CD4-positive, alpha-beta T cell (primary cell): ENCODE measurements around the gene MIA. TPM values are rescaled to one million over a fixed set of nuclear protein-coding genes. Genes with fewer than 3 reads are reported as not detected.

Source experiments
- ATAC-seq: fragments of 200-7000 bp; cut with Tn5 transposase; one replicate; pipeline ENCODE4 v1.10.0; 2022; ENCODE audit warnings: mild to moderate bottlenecking; ENCODE audit not compliant: poor library complexity
- CTCF ChIA-PET: fragments of 350-600 bp; sonication (Branson Sonifier 250); formaldehyde crosslinking; loops from one replicate; lab custom pipeline; 2021; ENCODE audit warnings: antibody characterized with exemption, inconsistent platforms; lab: Charles Lee
- POLR2A ChIA-PET: fragments of 350-600 bp; sonication (Branson Sonifier 250); formaldehyde crosslinking; loops from one replicate; lab custom pipeline; 2021; ENCODE audit warnings: antibody characterized with exemption, inconsistent platforms; lab: Charles Lee
- DNase-seq, 14 experiments: peaks; one replicate each; pipeline ENCODE4 v3.0.0-alpha.2; 2013 to 2020; ENCODE audit warnings: mixed read lengths in 2 of 14
- H3K27ac ChIP-seq, 2 donors: one replicate each; pipeline versions ENCODE4 v1.5.1 to v1.7.0; 2013; ENCODE audit warnings: low read length in 2 of 2, low read depth in 1 of 2, mild to moderate bottlenecking in 1 of 2
- H3K27me3 ChIP-seq, 2 experiments: 1 replicate in 1 of 2; 2 replicates in 1 of 2; pipeline versions ENCODE4 v1.6.1 to v1.7.0; 2013; ENCODE audit warnings: low read length in 2 of 2, control low read depth in 1 of 2, mild to moderate bottlenecking in 1 of 2, moderate library complexity in 1 of 2; ENCODE audit not compliant: insufficient read depth in 2 of 2, control insufficient read depth in 1 of 2
- H3K36me3 ChIP-seq: one replicate; pipeline ENCODE4 v1.6.1; 2013; ENCODE audit warnings: low read length, control low read depth; ENCODE audit not compliant: insufficient read depth
- H3K4me1 ChIP-seq: one replicate; pipeline ENCODE4 v1.6.1; 2013; ENCODE audit warnings: low read length, control low read depth; ENCODE audit not compliant: insufficient read depth
- H3K4me3 ChIP-seq: one replicate; pipeline ENCODE4 v1.5.1; 2013; ENCODE audit warnings: mild to moderate bottlenecking, low read length, moderate library complexity
- H3K9me3 ChIP-seq, 2 experiments: 1 replicate in 1 of 2; 2 replicates in 1 of 2; pipeline versions ENCODE4 v1.6.1 to v1.7.0; 2013; ENCODE audit warnings: low read length in 2 of 2, mild to moderate bottlenecking in 2 of 2, control low read depth in 1 of 2, moderate library complexity in 1 of 2; ENCODE audit not compliant: control insufficient read depth in 1 of 2, insufficient read depth in 1 of 2
- H3K27ac Mint-ChIP-seq: one replicate; pipeline ENCODE4 v1.8.0; 2020; ENCODE audit warnings: mixed read lengths
- H3K27me3 Mint-ChIP-seq: one replicate; pipeline ENCODE4 v1.8.0; 2021; ENCODE audit warnings: mixed read lengths
- H3K36me3 Mint-ChIP-seq: one replicate; pipeline ENCODE4 v1.8.0; 2021; ENCODE audit warnings: low read depth, mixed read lengths
- H3K4me1 Mint-ChIP-seq: one replicate; pipeline ENCODE4 v1.8.0; 2021; ENCODE audit warnings: low read depth, mixed read lengths
- H3K4me3 Mint-ChIP-seq: one replicate; pipeline ENCODE4 v1.8.0; 2020; ENCODE audit warnings: mild to moderate bottlenecking, mixed read lengths
- H3K9me3 Mint-ChIP-seq: one replicate; pipeline ENCODE4 v1.8.0; 2020; ENCODE audit warnings: mixed read lengths
- intact Hi-C, 2 experiments: fragments of 100-400 bp; cut with DNase I in 1 of 2; cut with micrococcal nuclease in 1 of 2; formaldehyde crosslinking; loops; one replicate each; pipeline versions ENCODE4 v1.15.1 to v1.9.0; 2023 to 2025; cut with DNase I, micrococcal nuclease
- total RNA-seq, 174 experiments: library from RNA in 2 of 174; stranded (reverse) in 2 of 174; gene quantifications; one replicate each; pipeline ENCODE4 v1.2.3 and lab custom pipeline; 2021 to 2026
- TF ChIP-seq, protein P1 (sequence below): fragments of 200-600 bp; IDR thresholded peaks from one replicate; pipeline ENCODE4 v1.8.0; 2022; ENCODE audit warnings: antibody characterized with exemption, mild to moderate bottlenecking

Gene MIA
- total RNA-seq, 2 experiments from 2014 or later, result not detected

DNA sequence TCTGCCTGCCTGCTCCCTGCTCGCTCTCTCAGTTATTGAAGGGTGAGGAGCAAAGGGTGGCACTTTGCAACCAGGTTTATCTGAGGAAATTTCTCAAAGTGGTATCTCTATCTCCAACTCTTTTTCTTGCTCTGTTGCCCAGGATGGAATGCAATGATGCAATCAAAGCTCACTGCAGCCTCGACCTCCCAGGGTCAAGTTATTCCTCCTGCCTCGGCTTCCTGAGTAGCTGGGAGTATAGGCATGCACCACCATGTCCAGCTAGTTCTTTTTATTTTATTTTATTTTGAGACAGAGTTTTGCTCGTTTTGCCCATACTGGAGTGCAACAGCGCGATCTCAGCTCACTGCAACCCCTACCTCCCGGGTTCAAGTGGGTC is 29.9 kb upstream of the MIA start:
- H3K27me3 Mint-ChIP-seq, result no peaks in the 10 kb centered on the region
- no peak overlapping the region for H3K27ac Mint-ChIP-seq
- ATAC-seq (no peak), DNase-seq (no peak)
- intact Hi-C loops, result no loop called here
- TF ChIP-seq, protein P1, sequence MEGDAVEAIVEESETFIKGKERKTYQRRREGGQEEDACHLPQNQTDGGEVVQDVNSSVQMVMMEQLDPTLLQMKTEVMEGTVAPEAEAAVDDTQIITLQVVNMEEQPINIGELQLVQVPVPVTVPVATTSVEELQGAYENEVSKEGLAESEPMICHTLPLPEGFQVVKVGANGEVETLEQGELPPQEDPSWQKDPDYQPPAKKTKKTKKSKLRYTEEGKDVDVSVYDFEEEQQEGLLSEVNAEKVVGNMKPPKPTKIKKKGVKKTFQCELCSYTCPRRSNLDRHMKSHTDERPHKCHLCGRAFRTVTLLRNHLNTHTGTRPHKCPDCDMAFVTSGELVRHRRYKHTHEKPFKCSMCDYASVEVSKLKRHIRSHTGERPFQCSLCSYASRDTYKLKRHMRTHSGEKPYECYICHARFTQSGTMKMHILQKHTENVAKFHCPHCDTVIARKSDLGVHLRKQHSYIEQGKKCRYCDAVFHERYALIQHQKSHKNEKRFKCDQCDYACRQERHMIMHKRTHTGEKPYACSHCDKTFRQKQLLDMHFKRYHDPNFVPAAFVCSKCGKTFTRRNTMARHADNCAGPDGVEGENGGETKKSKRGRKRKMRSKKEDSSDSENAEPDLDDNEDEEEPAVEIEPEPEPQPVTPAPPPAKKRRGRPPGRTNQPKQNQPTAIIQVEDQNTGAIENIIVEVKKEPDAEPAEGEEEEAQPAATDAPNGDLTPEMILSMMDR, result no peak
- H3K36me3 Mint-ChIP-seq, result peaks cover 4% of the 10 kb centered on the region
- Histone ChIP-seq H3K27me3 (no peaks in the 10 kb centered on the region), H3K4me1 (peaks cover 15% of the 10 kb centered on the region), H3K36me3 (no peaks in the 10 kb centered on the region), H3K27ac (no peak overlapping the region), H3K9me3 (no peaks in the 10 kb centered on the region), H3K4me3 (no peak overlapping the region)
- no peaks in the 10 kb centered on the region for H3K9me3 Mint-ChIP-seq
- no peak overlapping the region for H3K4me3 Mint-ChIP-seq
- H3K4me1 Mint-ChIP-seq, result peaks cover 11% of the 10 kb centered on the region
- CTCF ChIA-PET, result interaction anchor here (2.1 kb wide), 1 partner anchor 62 kb away, joined by 4 read pairs; no protein-coding TSS in a partner anchor
- POLR2A ChIA-PET, result interaction anchor here (1.0 to 1.6 kb wide), 2 partner anchors 11 to 53 kb away, joined by 4 to 6 read pairs; partner anchors contain the start of gene EGLN2

DNA sequence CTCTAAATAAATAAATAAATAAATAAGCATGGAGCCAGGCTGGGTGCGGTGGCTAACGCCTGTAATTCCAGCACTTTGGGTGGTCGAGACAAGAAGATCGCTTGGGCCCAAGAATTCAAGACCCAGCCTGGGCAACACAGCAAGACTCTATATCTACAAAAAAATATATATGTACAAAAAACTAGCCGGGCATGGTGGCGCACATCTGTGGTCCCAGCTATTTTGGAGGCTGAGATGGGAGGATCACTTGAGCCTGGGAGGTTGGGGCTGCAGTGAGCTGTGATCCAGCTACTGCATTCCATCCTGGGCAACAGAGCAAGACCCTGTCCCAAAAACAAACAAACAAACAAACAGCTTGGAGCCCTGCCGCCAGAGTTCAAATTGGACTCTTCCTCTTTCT is 27.8 kb upstream of the MIA start:
- Mint-ChIP-seq H3K27ac (no peak overlapping the region), H3K4me3 (no peak overlapping the region), H3K9me3 (no peaks in the 10 kb centered on the region), H3K4me1 (peaks cover 31% of the 10 kb centered on the region), H3K27me3 (no peaks in the 10 kb centered on the region), H3K36me3 (peaks cover 23% of the 10 kb centered on the region)
- no peak overlapping the region for H3K4me3 ChIP-seq
- CTCF ChIA-PET, result interaction anchor here (0.6 to 1.2 kb wide), 2 partner anchors 15 to 59 kb away, joined by 3 to 4 read pairs; no protein-coding TSS in a partner anchor
- intact Hi-C loops, result no loop called here
- no peaks in the 10 kb centered on the region for H3K27me3 ChIP-seq
- TF ChIP-seq, protein P1, result no peak
- DNase-seq (no peak), ATAC-seq (no peak)
- POLR2A ChIA-PET, result interaction anchor here (1.5 to 1.6 kb wide), 3 partner anchors 9 to 56 kb away, joined by 5 read pairs; partner anchors contain the start of gene RAB4B
- H3K27ac ChIP-seq, result no peak overlapping the region
- peaks cover 29% of the 10 kb centered on the region for H3K4me1 ChIP-seq
- no peaks in the 10 kb centered on the region for H3K9me3 ChIP-seq
- no peaks in the 10 kb centered on the region for H3K36me3 ChIP-seq

DNA sequence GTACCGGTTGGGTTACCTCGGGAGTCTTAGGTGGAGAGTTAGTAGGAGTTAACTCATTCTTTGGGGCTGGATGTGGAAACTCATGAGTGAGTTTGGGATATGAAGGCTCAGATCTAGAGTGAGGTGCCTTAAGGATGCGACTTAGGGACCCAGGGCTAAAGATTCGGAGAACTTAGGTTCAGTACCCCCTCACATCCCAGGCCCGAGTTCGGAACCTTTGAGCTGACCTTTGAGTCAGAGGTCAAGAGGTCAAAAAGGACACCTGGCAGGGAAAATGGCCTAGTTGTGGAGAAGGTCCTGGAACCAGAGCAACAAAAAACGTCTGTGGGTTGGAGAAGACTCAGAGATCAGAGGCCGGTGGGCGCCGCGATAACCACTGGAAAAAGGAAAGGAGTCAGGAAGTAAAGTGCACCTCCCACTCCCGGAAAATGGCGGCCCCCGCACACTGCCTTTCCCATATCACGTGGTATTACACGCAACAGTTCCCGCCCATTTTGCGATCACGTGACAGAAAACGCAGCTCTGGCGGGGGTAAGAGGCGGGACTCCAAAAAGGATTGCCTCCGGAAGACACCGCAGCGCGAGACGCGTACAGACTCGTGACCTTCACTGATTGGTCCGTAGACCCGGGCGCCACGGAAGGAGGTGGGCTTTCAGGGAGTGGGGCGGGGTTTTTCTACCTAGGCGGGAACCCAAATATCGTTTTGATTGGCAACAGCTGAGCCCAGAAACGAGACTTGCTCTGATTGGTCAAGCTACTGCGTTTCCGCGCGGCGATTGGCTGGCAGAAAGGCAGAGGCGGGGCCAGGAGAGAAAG is 25.1 kb upstream of the MIA start, which contains the start of gene ACTMAP:
ACTMAP (minus strand) TSS at position 420 of the 816 bp plus-strand sequence. CDS start 674 bp downstream, outside the sequence.
- Mint-ChIP-seq H3K27me3 (no peaks in the 10 kb centered on the region), H3K9me3 (no peaks in the 10 kb centered on the region), H3K36me3 (peaks cover 38% of the 10 kb centered on the region), H3K4me3 (peak within 1 kb of the TSS; percentile 99), H3K27ac (peak within 1 kb of the TSS; percentile 99), H3K4me1 (peaks cover 47% of the 10 kb centered on the region)
- Histone ChIP-seq H3K4me1 (peaks cover 56% of the 10 kb centered on the region), H3K4me3 (peak within 1 kb of the TSS; percentile 93), H3K36me3 (peaks cover 3% of the 10 kb centered on the region), H3K9me3 (no peaks in the 10 kb centered on the region), H3K27ac (peak within 1 kb of the TSS; percentile 84 to 93), H3K27me3 (no peaks in the 10 kb centered on the region)
- intact Hi-C loops, result loop anchor here (1.0 to 10.0 kb wide), 6 partner anchors 28 to 285 kb away; partner anchors contain the start of genes BLVRB (in 1 of the 2), COQ8B (in 1 of the 2), EGLN2 (in 1 of the 2) and ITPKC (in 1 of the 2)
- peak; percentile 98 to 100 (median 99) for DNase-seq
- TF ChIP-seq, protein P1, result no peak
- ChIA-PET POLR2A (interaction anchor here (0.6 to 2.9 kb wide), 32 partner anchors 16 to 1408 kb away, joined by 3 to 90 read pairs (median 4); partner anchors contain the start of genes B9D2, BLVRB, C19orf47 and COQ8B), CTCF (interaction anchor here (1.2 to 2.8 kb wide), 4 partner anchors 28 to 1820 kb away, joined by 3 to 16 read pairs (median 6); partner anchors contain the start of genes EGLN2, MRPS12, RAB4B and SARS2)
- peak; percentile 88 for ATAC-seq
